Prostate gland (tissue), 2 donors: ENCODE measurements around the gene SLC5A6. TPM values are rescaled to one million over a fixed set of nuclear protein-coding genes. Genes with fewer than 3 reads are reported as not detected.
"Not testable (repeated sequence)": the region's sequence is repeated elsewhere in the genome, so short reads cannot be mapped to it uniquely, and the experiment has no call there.

Experiments
- DNase-seq: peaks from one replicate; pipeline ENCODE4 v3.0.0-alpha.2; 2019; ENCODE audit warnings: low spot score
- H3K27ac ChIP-seq, 2 donors: fragments of 200-600 bp; sonication (generic); 2 replicates each; pipeline ENCODE4 v1.5.1; 2017 to 2019
- H3K27me3 ChIP-seq: fragments of 200-600 bp; sonication (generic); replicated peaks from 2 replicates; pipeline ENCODE4 v1.5.1; 2019; ENCODE audit not compliant: insufficient read depth
- H3K36me3 ChIP-seq, 2 donors: fragments of 200-600 bp; sonication (generic); 1 replicate in 1 of 2; 2 replicates in 1 of 2; pipeline versions ENCODE4 v1.5.1 to v1.8.1; 2017 to 2019
- H3K4me1 ChIP-seq: fragments of 200-600 bp; sonication (generic); replicated peaks from 2 replicates; pipeline ENCODE4 v1.5.1; 2019
- H3K4me3 ChIP-seq, 2 donors: fragments of 200-600 bp; sonication (generic); 2 replicates each; pipeline ENCODE4 v1.5.1; 2017 to 2019
- H3K9me3 ChIP-seq: fragments of 200-600 bp; sonication (generic); 2 replicates; pipeline ENCODE4 v1.5.1; 2017
- CTCF ChIP-seq, 4 experiments: fragments of 200-600 bp in 2 of 4; fragments of 450-650 bp in 2 of 4; sonication (generic) in 2 of 4; IDR thresholded peaks; 1 replicate in 3 of 4; 2 replicates in 1 of 4; pipeline ENCODE4 v1.5.1; 2016 to 2019; ENCODE audit warnings: antibody characterized with exemption in 4 of 4, mild to moderate bottlenecking in 2 of 4, moderate library complexity in 2 of 4
- POLR2A ChIP-seq: fragments of 450-650 bp; IDR thresholded peaks from one replicate; pipeline ENCODE4 v1.6.1; 2016; ENCODE audit warnings: antibody characterized with exemption, mild to moderate bottlenecking
- POLR2AphosphoS5 ChIP-seq: sonication (generic); formaldehyde crosslinking; IDR thresholded peaks from one replicate; pipeline ENCODE4 v1.6.1; 2017; ENCODE audit warnings: antibody characterized with exemption
- WGBS: methylation state at CpG from one replicate; pipeline ENCODE4 v1.1.5; 2018; 5-methylcytosine and 5-hydroxymethylcytosine counted together
- intact Hi-C: fragments of 100-400 bp; cut with DNase I; formaldehyde crosslinking; loops from one replicate; pipeline ENCODE4 v1.14.2; 2022
- total RNA-seq, 2 donors: library from RNA; depleted of rRNA; stranded (reverse); fragments of >200 nt; gene quantifications; one replicate each; pipeline ENCODE4 v1.1.0, GENCODE V29; 2016

Gene SLC5A6
- total RNA-seq, 2 donors from 2014 or later: 23.9 to 65.2 TPM

DNA sequence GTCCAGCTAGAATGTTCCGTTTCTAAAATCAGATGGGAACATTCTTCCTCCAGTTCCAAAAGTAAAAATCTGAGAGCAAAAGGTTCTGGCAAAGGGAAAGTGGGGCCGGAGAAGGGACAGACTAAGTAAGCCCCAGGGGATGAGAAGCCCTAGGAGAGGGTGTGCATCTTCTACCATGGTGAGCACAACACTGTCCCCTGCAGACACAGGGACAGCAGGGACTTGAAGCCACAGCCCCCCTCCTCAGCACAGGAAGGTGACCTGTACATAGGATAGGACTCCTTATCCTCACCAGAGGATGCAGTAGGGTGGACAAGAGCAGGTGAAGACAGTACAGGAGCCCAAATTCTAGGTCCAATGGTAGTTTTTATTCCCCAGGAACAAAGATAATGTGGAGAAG is 12.8 kb downstream of the SLC5A6 start:
- WGBS: 50% methylated on average over 2 of the region's 2 CpGs
- H3K27me3 ChIP-seq: no peaks in the 10 kb centered on the region
- H3K9me3 ChIP-seq: no peaks in the 10 kb centered on the region
- no peaks in the 10 kb centered on the region for H3K4me1 ChIP-seq
- DNase-seq: no peak
- TF ChIP-seq POLR2AphosphoS5 (peak; percentile 18), POLR2A (no peak), CTCF (IDR thresholded peaks at IDR 0.05) (no peak)
- intact Hi-C loops: no loop called here
- peaks cover 8 to 10% of the 10 kb centered on the region in 2 donors for H3K36me3 ChIP-seq
- H3K27ac ChIP-seq: peak overlapping the region; percentile 30 to 51
- no peak overlapping the region for H3K4me3 ChIP-seq

DNA sequence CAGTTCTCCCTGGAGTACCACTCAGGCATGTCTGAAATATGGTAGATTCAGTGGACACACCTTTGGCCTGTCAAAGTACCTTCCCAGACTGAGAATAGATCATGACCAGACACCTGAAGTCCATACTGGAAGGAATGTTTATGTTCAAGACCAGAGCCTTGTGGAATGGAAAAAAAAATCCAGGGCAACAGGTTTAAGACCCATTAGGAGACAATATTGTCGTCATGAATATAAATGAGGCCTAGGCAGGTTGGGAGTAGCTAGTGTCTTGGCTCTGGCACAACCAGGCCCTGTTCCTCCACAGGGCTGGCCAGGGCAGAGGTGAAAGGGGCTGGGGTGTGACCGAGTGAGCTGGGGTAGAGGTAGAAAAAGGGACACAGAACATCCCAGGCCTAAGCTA is 13.4 kb downstream of the SLC5A6 start:
- DNase-seq: no peak
- intact Hi-C loops: no loop called here
- no peaks in the 10 kb centered on the region for H3K9me3 ChIP-seq
- no peaks in the 10 kb centered on the region for H3K27me3 ChIP-seq
- peak overlapping the region; percentile 51 to 60 for H3K27ac ChIP-seq
- H3K36me3 ChIP-seq: peaks cover 3 to 4% of the 10 kb centered on the region in 2 donors
- WGBS: 66% methylated on average over 2 of the region's 2 CpGs
- no peak for TF ChIP-seq POLR2AphosphoS5
- TF ChIP-seq POLR2A: no peak
- no peak overlapping the region for H3K4me3 ChIP-seq
- no peaks in the 10 kb centered on the region for H3K4me1 ChIP-seq

DNA sequence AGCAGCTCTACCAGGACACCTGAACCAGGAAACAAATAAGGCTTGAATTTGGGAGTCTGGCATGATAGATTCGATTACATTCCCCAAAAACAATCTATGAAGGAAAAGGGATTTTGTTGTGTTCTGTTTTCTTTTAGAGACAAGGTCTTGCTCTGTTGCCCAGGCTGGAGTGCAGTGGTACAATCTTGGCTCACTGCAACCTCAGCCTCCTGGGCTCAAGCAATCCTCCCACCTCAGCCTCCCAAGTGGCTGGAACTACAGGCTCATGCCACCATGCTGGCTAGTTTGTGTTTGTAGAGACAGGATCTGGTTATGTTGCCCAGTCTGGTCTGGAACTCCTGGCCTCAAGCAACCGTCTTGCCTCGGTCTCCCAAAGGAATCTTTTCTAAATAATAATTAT is 14.0 kb downstream of the SLC5A6 start:
- peak overlapping the region in 1 of 2 donors; percentile 60 for H3K27ac ChIP-seq
- H3K36me3 ChIP-seq, H3K4me3 ChIP-seq, H3K9me3 ChIP-seq, DNase-seq, H3K27me3 ChIP-seq, intact Hi-C loops, H3K4me1 ChIP-seq: not testable (repeated sequence)
- WGBS: 55% methylated on average over 3 of the region's 3 CpGs

GRCh38 chr2:27195799-27196198 is 16.3 kb downstream of the SLC5A6 start:
- intact Hi-C loops, H3K4me3 ChIP-seq, H3K36me3 ChIP-seq, H3K4me1 ChIP-seq, H3K27me3 ChIP-seq, H3K27ac ChIP-seq, DNase-seq, H3K9me3 ChIP-seq: not testable (repeated sequence)
- 67% methylated on average over 3 of the region's 3 CpGs for WGBS

- no peaks in the 10 kb centered on the region for H3K27me3 ChIP-seq
- no peaks in the 10 kb centered on the region for H3K36me3 ChIP-seq
- TF ChIP-seq CTCF (IDR thresholded peaks at IDR 0.05) (no peak), POLR2AphosphoS5 (peak; percentile 17)
- WGBS: 56% methylated on average over 17 of the region's 17 CpGs
- no peak overlapping the region for H3K4me3 ChIP-seq
- H3K27ac ChIP-seq: no peak overlapping the region
- intact Hi-C loops: no loop called here
- no peak for DNase-seq
- no peaks in the 10 kb centered on the region for H3K4me1 ChIP-seq
- no peaks in the 10 kb centered on the region for H3K9me3 ChIP-seq
Measured at GRCh38 chr2:27194538-27195354, 17.3 kb downstream of the SLC5A6 start.

DNA sequence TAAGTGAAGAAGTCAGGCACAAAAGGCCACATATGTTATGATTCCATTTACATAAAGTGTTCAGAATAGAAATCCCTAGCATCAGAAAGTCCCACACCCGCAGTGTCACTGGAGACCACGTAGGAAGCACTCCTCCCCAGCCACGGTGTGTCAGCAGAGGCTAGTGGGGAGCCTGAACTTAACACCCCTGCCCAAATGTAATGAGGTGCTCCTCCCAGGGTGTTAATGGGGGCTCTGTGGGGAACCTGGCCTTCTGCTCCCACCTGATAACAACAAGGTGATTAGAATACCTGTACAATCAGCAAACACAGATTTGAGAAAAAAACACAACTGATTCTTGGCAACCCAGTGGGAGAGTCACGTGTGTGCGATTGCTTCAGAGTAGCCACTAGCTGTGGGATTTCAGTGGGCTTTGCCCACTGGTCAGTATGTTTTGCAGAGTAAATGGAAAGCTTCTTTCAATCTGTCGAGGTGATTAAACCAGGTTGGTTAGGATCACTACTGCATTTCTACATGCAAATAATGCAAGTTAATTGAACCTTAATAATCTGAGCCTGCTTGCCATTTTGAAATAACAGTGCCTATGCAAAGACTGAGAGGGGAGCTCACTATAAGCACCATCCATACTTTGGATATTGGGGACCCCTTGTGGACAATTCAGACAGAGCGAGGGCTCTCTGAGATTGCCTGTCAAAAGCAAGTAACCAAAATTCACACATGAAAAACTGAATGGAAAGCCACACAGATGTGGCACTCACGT is 20.8 kb downstream of the SLC5A6 start:
- intact Hi-C loops: loop anchor here (1.0 kb wide), 1 partner anchor 91 kb away; no protein-coding TSS in a partner anchor
- Histone ChIP-seq H3K36me3 (no peaks in the 10 kb centered on the region), H3K4me3 (no peak overlapping the region), H3K4me1 (no peaks in the 10 kb centered on the region), H3K27ac (no peak overlapping the region), H3K9me3 (no peaks in the 10 kb centered on the region), H3K27me3 (no peaks in the 10 kb centered on the region)
- DNase-seq: peak; percentile 21
- WGBS: 43% methylated on average over 8 of the region's 8 CpGs
- TF ChIP-seq POLR2AphosphoS5: no peak
- peak in 3 of 4 experiments; percentile 26 to 46 (median 45) for TF ChIP-seq CTCF (IDR thresholded peaks at IDR 0.05)
